ENCODE data around the gene ATF2. TPM values are rescaled to one million over a fixed set of nuclear protein-coding genes. Genes with fewer than 3 reads are reported as not detected.
"Not testable (repeated sequence)": the region's sequence is repeated elsewhere in the genome, so short reads cannot be mapped to it uniquely, and the experiment has no call there.

Gene ATF2
- total and polyA plus RNA-seq, 2 donors (not counting 1 experiment from before 2014, with no cell fraction given), result 52.7 to 64.5 TPM

DNA sequence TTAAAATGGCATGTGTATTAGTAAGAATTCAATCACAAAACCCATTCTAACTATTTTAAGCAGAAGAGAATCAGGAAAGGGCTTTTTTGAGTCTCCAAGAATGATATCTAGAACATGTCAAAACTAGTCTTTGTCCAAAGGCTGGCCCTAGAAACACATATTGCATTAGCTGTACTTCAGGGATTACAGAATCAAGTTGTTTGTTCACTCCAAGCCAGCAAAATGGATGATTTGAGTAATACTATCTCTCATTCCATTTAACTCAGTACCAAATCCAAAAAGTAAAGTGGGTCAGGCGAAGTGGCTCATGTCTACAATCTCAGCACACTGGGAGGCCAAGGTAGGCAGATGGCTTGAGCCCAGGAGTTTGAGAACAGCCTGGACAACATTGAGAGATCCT lies 41.3 kb downstream of the ATF2 start:
- no peaks in the 10 kb centered on the region for H3K9me3 ChIP-seq (ENCODE audit: control insufficient read depth, insufficient read depth, low read depth, low read length)
- H2AFZ ChIP-seq (ENCODE audit: low read length), result no peak overlapping the region
- DNase-seq (ENCODE audit: low read depth in 2 of 2), result no peak
- H3K27me3 ChIP-seq (ENCODE audit: control insufficient read depth, insufficient read depth, low read length), result no peaks in the 10 kb centered on the region
- H3K27ac ChIP-seq (ENCODE audit: insufficient read depth, low read length), result no peak overlapping the region
- H4K20me1 ChIP-seq (ENCODE audit: control insufficient read depth, extremely low read depth, insufficient read depth, low read length), result no peaks in the 10 kb centered on the region
- TF ChIP-seq, protein P1, sequence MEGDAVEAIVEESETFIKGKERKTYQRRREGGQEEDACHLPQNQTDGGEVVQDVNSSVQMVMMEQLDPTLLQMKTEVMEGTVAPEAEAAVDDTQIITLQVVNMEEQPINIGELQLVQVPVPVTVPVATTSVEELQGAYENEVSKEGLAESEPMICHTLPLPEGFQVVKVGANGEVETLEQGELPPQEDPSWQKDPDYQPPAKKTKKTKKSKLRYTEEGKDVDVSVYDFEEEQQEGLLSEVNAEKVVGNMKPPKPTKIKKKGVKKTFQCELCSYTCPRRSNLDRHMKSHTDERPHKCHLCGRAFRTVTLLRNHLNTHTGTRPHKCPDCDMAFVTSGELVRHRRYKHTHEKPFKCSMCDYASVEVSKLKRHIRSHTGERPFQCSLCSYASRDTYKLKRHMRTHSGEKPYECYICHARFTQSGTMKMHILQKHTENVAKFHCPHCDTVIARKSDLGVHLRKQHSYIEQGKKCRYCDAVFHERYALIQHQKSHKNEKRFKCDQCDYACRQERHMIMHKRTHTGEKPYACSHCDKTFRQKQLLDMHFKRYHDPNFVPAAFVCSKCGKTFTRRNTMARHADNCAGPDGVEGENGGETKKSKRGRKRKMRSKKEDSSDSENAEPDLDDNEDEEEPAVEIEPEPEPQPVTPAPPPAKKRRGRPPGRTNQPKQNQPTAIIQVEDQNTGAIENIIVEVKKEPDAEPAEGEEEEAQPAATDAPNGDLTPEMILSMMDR (conservative IDR thresholded peaks at IDR 0.05 in 1 of 2, IDR thresholded peaks at IDR 0.05 in 1 of 2; ENCODE audit: low read depth in 1 of 2, low read length in 2 of 2), result no peak
- TF ChIP-seq EZH2 (IDR thresholded peaks at IDR 0.05; ENCODE audit: low read length, missing control alignments), result no peak
- H3K79me2 ChIP-seq (ENCODE audit: control insufficient read depth, insufficient read depth, low read length), result peaks cover 3% of the 10 kb centered on the region
- no peaks in the 10 kb centered on the region for H3K4me1 ChIP-seq (ENCODE audit: control insufficient read depth, extremely low read depth, insufficient read depth, low read length)
- no peak overlapping the region for H3K4me2 ChIP-seq (ENCODE audit: extremely low read depth, insufficient read depth, low read length)
- H3K36me3 ChIP-seq (ENCODE audit: control insufficient read depth, insufficient read depth, low read length), result peaks cover 2% of the 10 kb centered on the region
- no peak overlapping the region for H3K4me3 ChIP-seq (replicated peaks in 1 of 4; ENCODE audit: control extremely low read depth in 1 of 4, insufficient read depth in 1 of 4, low read depth in 3 of 4, low read length in 4 of 4)
- no peak overlapping the region for H3K9ac ChIP-seq (ENCODE audit: insufficient read depth, low read length)

DNA sequence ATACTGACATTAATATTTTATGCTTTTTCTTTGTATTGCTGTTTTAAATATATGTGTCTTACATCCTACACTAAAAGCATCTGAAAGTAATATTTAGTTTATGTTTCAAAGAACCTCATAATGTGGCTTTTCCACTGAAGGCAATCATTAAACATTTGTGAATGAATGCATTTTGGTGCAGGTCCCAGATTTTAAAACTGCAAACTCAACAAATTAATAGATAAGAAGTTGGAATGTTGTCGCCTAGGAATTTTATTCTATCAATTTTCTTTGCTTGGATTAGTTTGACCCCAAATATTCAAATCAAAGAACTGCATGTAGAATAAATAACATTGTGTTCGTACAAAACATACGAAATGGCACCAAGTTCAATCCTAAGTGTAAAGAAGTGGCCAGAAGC lies 44.7 kb downstream of the ATF2 start:
- Histone ChIP-seq H2AFZ (ENCODE audit: low read length) (no peak overlapping the region), H3K4me1 (ENCODE audit: control insufficient read depth, extremely low read depth, insufficient read depth, low read length) (no peaks in the 10 kb centered on the region), H3K4me3 (replicated peaks in 1 of 4; ENCODE audit: control extremely low read depth in 1 of 4, insufficient read depth in 1 of 4, low read depth in 3 of 4, low read length in 4 of 4) (no peak overlapping the region), H3K79me2 (ENCODE audit: control insufficient read depth, insufficient read depth, low read length) (peaks cover 3% of the 10 kb centered on the region), H3K4me2 (ENCODE audit: extremely low read depth, insufficient read depth, low read length) (no peak overlapping the region), H3K27ac (ENCODE audit: insufficient read depth, low read length) (no peak overlapping the region), H4K20me1 (ENCODE audit: control insufficient read depth, extremely low read depth, insufficient read depth, low read length) (no peaks in the 10 kb centered on the region), H3K9ac (ENCODE audit: insufficient read depth, low read length) (no peak overlapping the region), H3K36me3 (ENCODE audit: control insufficient read depth, insufficient read depth, low read length) (peaks cover 2% of the 10 kb centered on the region), H3K9me3 (ENCODE audit: control insufficient read depth, insufficient read depth, low read depth, low read length) (no peaks in the 10 kb centered on the region), H3K27me3 (ENCODE audit: control insufficient read depth, insufficient read depth, low read length) (no peaks in the 10 kb centered on the region)
- no peak for DNase-seq (ENCODE audit: low read depth in 2 of 2)
- TF ChIP-seq, protein P1 (conservative IDR thresholded peaks at IDR 0.05 in 1 of 2, IDR thresholded peaks at IDR 0.05 in 1 of 2; ENCODE audit: low read depth in 1 of 2, low read length in 2 of 2), result no peak
- TF ChIP-seq EZH2 (IDR thresholded peaks at IDR 0.05; ENCODE audit: low read length, missing control alignments), result no peak

DNA sequence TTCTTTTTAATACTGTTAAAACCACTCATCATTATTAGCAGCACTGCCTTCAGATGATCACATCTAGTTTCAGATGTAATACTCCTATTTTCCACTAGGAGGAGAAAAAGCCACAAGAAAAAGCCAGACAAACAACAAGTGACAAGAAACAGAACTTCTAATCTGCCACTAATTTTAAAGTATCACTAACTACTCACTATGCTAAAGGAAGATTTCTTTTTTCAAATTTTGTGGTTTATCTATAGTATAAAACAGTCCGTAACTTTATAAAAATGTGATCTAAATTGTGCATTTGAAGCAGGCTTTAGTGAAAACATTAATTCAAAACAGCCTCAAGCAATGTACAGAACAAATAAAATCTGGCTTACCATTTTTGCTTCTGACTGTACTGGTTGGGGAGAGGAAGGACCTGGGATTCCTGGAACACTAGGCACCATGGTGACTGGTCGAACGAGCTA lies 56.8 kb downstream of the ATF2 start:
- peak; percentile 39 to 68 for DNase-seq (ENCODE audit: low read depth in 2 of 2)

DNA sequence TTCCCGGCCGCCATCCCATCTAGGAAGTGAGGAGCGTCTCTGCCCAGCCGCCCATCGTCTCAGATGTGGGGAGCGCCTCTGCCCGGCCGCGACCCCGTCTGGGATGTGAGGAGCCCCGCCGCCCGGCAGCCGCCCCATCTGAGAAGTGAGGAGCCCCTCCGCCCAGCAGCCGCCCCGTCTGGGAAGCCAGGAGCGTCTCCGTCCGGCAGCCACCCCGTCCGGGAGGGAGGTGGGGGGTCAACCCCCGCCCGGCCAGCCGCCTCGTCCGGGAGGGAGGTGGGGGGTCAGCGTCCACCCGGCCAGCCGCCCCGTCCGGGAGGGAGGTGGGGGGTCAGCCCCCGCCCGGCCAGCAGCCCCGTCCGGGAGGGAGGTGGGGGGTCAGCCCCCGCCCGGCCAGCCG lies 59.9 kb downstream of the ATF2 start:
- not testable (repeated sequence) for H4K20me1 ChIP-seq (ENCODE audit: control insufficient read depth, extremely low read depth, insufficient read depth, low read length); H3K9me3 ChIP-seq (ENCODE audit: control insufficient read depth, insufficient read depth, low read depth, low read length); H3K36me3 ChIP-seq (ENCODE audit: control insufficient read depth, insufficient read depth, low read length); H3K4me1 ChIP-seq (ENCODE audit: control insufficient read depth, extremely low read depth, insufficient read depth, low read length); H2AFZ ChIP-seq (ENCODE audit: low read length); H3K27ac ChIP-seq (ENCODE audit: insufficient read depth, low read length); H3K27me3 ChIP-seq (ENCODE audit: control insufficient read depth, insufficient read depth, low read length); H3K9ac ChIP-seq (ENCODE audit: insufficient read depth, low read length); H3K4me2 ChIP-seq (ENCODE audit: extremely low read depth, insufficient read depth, low read length); H3K79me2 ChIP-seq (ENCODE audit: control insufficient read depth, insufficient read depth, low read length); H3K4me3 ChIP-seq (replicated peaks in 1 of 4; ENCODE audit: control extremely low read depth in 1 of 4, insufficient read depth in 1 of 4, low read depth in 3 of 4, low read length in 4 of 4); DNase-seq (ENCODE audit: low read depth in 2 of 2)

More for the DNA sequence above, 56.8 kb downstream of the ATF2 start:
- Histone ChIP-seq H4K20me1 (ENCODE audit: control insufficient read depth, extremely low read depth, insufficient read depth, low read length) (no peaks in the 10 kb centered on the region), H3K4me1 (ENCODE audit: control insufficient read depth, extremely low read depth, insufficient read depth, low read length) (no peaks in the 10 kb centered on the region), H3K27ac (ENCODE audit: insufficient read depth, low read length) (no peak overlapping the region), H3K27me3 (ENCODE audit: control insufficient read depth, insufficient read depth, low read length) (no peaks in the 10 kb centered on the region), H3K79me2 (ENCODE audit: control insufficient read depth, insufficient read depth, low read length) (no peaks in the 10 kb centered on the region), H3K9ac (ENCODE audit: insufficient read depth, low read length) (no peak overlapping the region), H3K9me3 (ENCODE audit: control insufficient read depth, insufficient read depth, low read depth, low read length) (no peaks in the 10 kb centered on the region), H2AFZ (ENCODE audit: low read length) (no peak overlapping the region), H3K36me3 (ENCODE audit: control insufficient read depth, insufficient read depth, low read length) (no peaks in the 10 kb centered on the region), H3K4me3 (replicated peaks in 1 of 4; ENCODE audit: control extremely low read depth in 1 of 4, insufficient read depth in 1 of 4, low read depth in 3 of 4, low read length in 4 of 4) (no peak overlapping the region), H3K4me2 (ENCODE audit: extremely low read depth, insufficient read depth, low read length) (no peak overlapping the region)
- TF ChIP-seq, protein P1 (conservative IDR thresholded peaks at IDR 0.05 in 1 of 2, IDR thresholded peaks at IDR 0.05 in 1 of 2; ENCODE audit: low read depth in 1 of 2, low read length in 2 of 2), result peak; percentile 43 to 68
- no peak for TF ChIP-seq EZH2 (IDR thresholded peaks at IDR 0.05; ENCODE audit: low read length, missing control alignments)
